Osteoblast (primary cell): ENCODE measurements around the gene KRT80. TPM values are rescaled to one million over a fixed set of nuclear protein-coding genes. Genes with fewer than 3 reads are reported as not detected.

Experiments used
- DNase-seq: peaks from one replicate; pipeline ENCODE4 v3.0.0; 2011; ENCODE audit warnings: low spot score, mixed read lengths; ENCODE audit not compliant: insufficient read length; ENCODE audit errors: missing footprints
- H2AFZ ChIP-seq: 2 replicates; pipeline ENCODE4 v1.6.0; 2011; ENCODE audit warnings: mild to moderate bottlenecking, low read length
- H3K27ac ChIP-seq: 2 replicates; pipeline ENCODE4 v1.5.1; 2011; ENCODE audit warnings: mild to moderate bottlenecking, low read depth, low read length, moderate library complexity
- H3K27me3 ChIP-seq: 2 replicates; pipeline ENCODE4 v1.6.0; 2012; ENCODE audit warnings: mild to moderate bottlenecking, control low read depth, inconsistent platforms, low read length, moderate library complexity; ENCODE audit not compliant: insufficient read depth
- H3K36me3 ChIP-seq: 2 replicates; pipeline ENCODE4 v1.5.1; 2011; ENCODE audit warnings: mild to moderate bottlenecking, low read length, control low read depth, moderate library complexity; ENCODE audit not compliant: insufficient read depth
- H3K4me1 ChIP-seq: 2 replicates; pipeline ENCODE4 v1.5.1; 2011; ENCODE audit warnings: mild to moderate bottlenecking, low read length, control low read depth, moderate library complexity; ENCODE audit not compliant: insufficient read depth
- H3K4me2 ChIP-seq: 2 replicates; pipeline ENCODE4 v1.6.0; 2011; ENCODE audit warnings: mild to moderate bottlenecking, low read length; ENCODE audit not compliant: insufficient read depth
- H3K4me3 ChIP-seq: fragments of 200-600 bp; sonication (generic); 3 replicates; pipeline ENCODE4 v1.5.1; 2012; ENCODE audit warnings: mild to moderate bottlenecking, low read length, inconsistent platforms; ENCODE audit not compliant: insufficient read depth
- H3K79me2 ChIP-seq: 2 replicates; pipeline ENCODE4 v1.6.0; 2012; ENCODE audit warnings: mild to moderate bottlenecking, low read length, control low read depth, inconsistent platforms; ENCODE audit not compliant: insufficient read depth
- H3K9me3 ChIP-seq: 2 replicates; pipeline ENCODE4 v1.5.1; 2011; ENCODE audit warnings: low read depth, low read length, control low read depth
- H4K20me1 ChIP-seq: 2 replicates; pipeline ENCODE4 v1.6.0; 2012; ENCODE audit warnings: mild to moderate bottlenecking, low read length, control low read depth; ENCODE audit not compliant: insufficient read depth
- total RNA-seq: library from RNA; depleted of rRNA; stranded (reverse); fragments of >200 nt; gene quantifications from 2 replicates; pipeline ENCODE4 v1.2.3, GENCODE V29; 2012
- TF ChIP-seq, protein P1 (sequence below): IDR thresholded peaks from 2 replicates; pipeline ENCODE4 v1.5.1; 2011; ENCODE audit warnings: mild to moderate bottlenecking, low read depth, low read length, moderate library complexity; ENCODE audit errors: extremely low read depth

Gene KRT80
- total RNA-seq, 1 donor: 0.72 TPM

DNA sequence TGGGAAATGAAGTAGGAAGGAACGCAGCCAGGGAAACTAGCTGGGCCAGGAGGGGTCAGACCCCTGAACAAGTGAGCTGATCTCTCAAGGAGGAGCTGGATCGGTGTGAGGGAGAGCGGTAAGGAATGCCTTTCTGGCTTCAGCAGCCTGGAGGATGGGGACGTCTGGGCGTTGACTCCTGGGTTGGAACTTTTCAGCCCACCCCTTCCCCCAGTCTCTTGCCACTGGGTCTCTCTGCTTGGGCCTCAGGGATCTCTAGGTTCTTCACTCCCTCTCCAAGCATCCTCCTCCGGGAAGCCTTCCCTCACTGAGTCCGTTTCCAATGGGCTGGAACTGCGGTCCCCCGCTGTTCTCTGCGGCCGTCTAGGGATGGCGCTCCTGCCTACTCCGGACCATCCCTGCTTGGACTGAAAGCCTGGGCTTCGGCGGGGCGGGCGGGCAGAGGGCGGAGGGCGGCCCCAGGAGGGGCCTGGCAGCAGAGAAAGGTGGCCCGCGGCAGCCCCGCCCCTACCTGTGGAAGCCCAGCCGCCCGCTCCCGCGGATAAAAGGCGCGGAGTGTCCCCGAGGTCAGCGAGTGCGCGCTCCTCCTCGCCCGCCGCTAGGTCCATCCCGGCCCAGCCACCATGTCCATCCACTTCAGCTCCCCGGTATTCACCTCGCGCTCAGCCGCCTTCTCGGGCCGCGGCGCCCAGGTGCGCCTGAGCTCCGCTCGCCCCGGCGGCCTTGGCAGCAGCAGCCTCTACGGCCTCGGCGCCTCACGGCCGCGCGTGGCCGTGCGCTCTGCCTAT lies 41.1 kb upstream of the KRT80 start, which contains the start of gene KRT7:
Gene KRT7 (plus strand): TSS at position 570 of the 788 bp plus-strand sequence. CDS start 54 bp downstream, at position 624.
- peak; percentile 65 for DNase-seq
- Histone ChIP-seq H3K27me3 (no peaks in the 10 kb centered on the region), H3K27ac (no peak within 1 kb of the TSS), H3K9me3 (no peaks in the 10 kb centered on the region), H3K36me3 (no peaks in the 10 kb centered on the region), H2AFZ (peak within 1 kb of the TSS; percentile 18), H3K4me3 (peak within 1 kb of the TSS; percentile 40), H3K4me1 (peaks cover 63% of the 10 kb centered on the region), H4K20me1 (no peaks in the 10 kb centered on the region), H3K79me2 (no peaks in the 10 kb centered on the region), H3K4me2 (peak within 1 kb of the TSS; percentile 32)
- TF ChIP-seq, protein P1, sequence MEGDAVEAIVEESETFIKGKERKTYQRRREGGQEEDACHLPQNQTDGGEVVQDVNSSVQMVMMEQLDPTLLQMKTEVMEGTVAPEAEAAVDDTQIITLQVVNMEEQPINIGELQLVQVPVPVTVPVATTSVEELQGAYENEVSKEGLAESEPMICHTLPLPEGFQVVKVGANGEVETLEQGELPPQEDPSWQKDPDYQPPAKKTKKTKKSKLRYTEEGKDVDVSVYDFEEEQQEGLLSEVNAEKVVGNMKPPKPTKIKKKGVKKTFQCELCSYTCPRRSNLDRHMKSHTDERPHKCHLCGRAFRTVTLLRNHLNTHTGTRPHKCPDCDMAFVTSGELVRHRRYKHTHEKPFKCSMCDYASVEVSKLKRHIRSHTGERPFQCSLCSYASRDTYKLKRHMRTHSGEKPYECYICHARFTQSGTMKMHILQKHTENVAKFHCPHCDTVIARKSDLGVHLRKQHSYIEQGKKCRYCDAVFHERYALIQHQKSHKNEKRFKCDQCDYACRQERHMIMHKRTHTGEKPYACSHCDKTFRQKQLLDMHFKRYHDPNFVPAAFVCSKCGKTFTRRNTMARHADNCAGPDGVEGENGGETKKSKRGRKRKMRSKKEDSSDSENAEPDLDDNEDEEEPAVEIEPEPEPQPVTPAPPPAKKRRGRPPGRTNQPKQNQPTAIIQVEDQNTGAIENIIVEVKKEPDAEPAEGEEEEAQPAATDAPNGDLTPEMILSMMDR: no peak

DNA sequence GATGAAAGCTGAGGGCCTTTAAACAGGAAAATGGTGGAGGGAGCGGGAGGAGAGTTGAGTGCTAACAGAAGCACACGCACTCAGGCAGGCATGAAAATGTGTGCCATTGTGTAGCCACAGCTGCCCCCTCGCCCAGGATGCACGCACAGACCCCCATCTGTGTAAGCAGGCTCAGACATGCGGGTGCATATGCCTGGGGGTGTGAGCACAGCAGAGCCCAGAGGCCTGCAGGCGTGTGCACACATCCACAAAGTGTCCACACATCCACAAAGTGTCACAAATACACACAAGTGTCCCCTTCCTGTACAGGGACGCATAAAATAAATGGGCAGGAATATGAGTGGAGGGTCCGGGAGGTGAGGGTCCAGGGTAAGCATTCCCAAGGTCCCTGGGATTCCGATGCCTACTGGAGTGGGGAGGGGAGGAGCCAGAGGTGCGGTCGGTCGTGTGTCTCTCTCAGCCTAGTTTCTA lies 40.4 kb upstream of the KRT80 start:
- no peak overlapping the region for H3K27ac ChIP-seq
- H3K36me3 ChIP-seq: no peaks in the 10 kb centered on the region
- TF ChIP-seq, protein P1: no peak
- no peaks in the 10 kb centered on the region for H4K20me1 ChIP-seq
- H3K4me1 ChIP-seq: peaks cover 56% of the 10 kb centered on the region
- no peaks in the 10 kb centered on the region for H3K79me2 ChIP-seq
- H2AFZ ChIP-seq: no peak overlapping the region
- no peaks in the 10 kb centered on the region for H3K9me3 ChIP-seq
- DNase-seq: peak; percentile 80
- no peaks in the 10 kb centered on the region for H3K27me3 ChIP-seq
- H3K4me2 ChIP-seq: peak overlapping the region; percentile 24
- H3K4me3 ChIP-seq: peak overlapping the region; percentile 40

DNA sequence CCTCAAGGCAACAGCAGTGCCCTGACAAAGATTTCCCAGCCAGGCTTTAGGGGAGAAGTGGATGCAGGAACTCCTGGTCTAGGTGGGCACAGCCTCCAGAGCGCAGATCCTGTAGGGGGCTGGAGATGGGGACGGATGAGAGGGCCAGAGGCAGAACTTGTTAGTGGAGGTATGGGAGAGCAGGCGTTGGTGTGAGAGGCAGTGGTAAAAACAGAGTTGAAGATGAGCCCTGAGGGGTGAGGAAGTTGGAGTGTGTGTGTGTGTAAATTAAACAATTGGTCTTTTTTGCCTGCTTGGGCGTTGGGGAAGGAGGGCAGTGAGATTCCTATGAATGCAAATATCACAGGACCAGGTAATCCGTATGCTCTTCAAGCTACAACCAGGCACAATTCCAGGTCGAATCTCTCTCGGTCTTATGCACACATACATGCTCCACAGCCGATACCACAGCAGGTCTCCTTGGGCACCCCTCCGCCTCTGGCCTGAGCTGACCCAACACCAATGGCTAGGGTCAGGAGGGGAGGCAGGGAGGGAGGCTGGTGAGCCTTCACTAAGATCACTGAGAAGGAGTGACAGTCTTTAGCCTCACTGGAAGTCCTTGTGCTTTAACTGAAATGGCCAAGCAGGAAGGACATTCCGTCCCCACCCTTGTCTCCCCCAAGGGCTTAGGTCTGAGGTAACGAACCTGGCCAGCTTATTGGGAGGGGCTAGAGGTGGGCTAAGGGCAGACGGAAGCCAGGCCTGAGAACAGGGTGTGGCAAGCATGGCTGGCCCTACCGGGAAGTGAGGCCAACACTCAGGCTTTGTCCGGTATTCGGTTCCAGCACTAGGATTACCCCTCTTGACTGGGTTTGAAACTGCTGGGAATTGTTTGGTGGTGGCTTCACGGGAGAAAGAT lies 39.7 kb upstream of the KRT80 start:
- Histone ChIP-seq H4K20me1 (no peaks in the 10 kb centered on the region), H3K9me3 (no peaks in the 10 kb centered on the region), H3K27ac (peak overlapping the region; percentile 87), H3K27me3 (no peaks in the 10 kb centered on the region), H3K79me2 (no peaks in the 10 kb centered on the region), H3K4me1 (peaks cover 53% of the 10 kb centered on the region), H3K4me3 (no peak overlapping the region), H2AFZ (no peak overlapping the region), H3K36me3 (no peaks in the 10 kb centered on the region), H3K4me2 (peak overlapping the region; percentile 21)
- TF ChIP-seq, protein P1: no peak
- peak; percentile 56 for DNase-seq
